Measurements from ENCODE around the gene AWAT1.
"Not testable (repeated sequence)": the region's sequence is repeated elsewhere in the genome, so short reads cannot be mapped to it uniquely, and the experiment has no call there.

Gene AWAT1

GRCh38 chrX:70260104-70260503, 25.6 kb downstream of the AWAT1 start, which contains the start of gene P2RY4:
TSS of gene P2RY4 (minus strand) at chrX:70260204. CDS start at chrX:70259624, 580 bp downstream.
- DNase-seq (ENCODE audit: low read depth) = no peak
- TF ChIP-seq CTCF (IDR thresholded peaks at IDR 0.05; ENCODE audit: control insufficient read depth, extremely low read depth, insufficient read depth) = no peak
- no peak within 1 kb of the TSS for H3K4me3 ChIP-seq (ENCODE audit: low read depth, low read length)

GRCh38 chrX:70262952-70263567, 28.6 kb downstream of the AWAT1 start:
- H3K4me3 ChIP-seq (ENCODE audit: low read depth, low read length) = no peak overlapping the region
- DNase-seq (ENCODE audit: low read depth) = peak; percentile 40
- TF ChIP-seq CTCF (IDR thresholded peaks at IDR 0.05; ENCODE audit: control insufficient read depth, extremely low read depth, insufficient read depth) = peak; percentile 74

GRCh38 chrX:70264784-70265183, 30.3 kb downstream of the AWAT1 start:
- no peak for DNase-seq (ENCODE audit: low read depth)

GRCh38 chrX:70268034-70268433, 33.6 kb downstream of the AWAT1 start, which contains the start of gene ARR3:
TSS of gene ARR3 (plus strand) at chrX:70268334. CDS start at chrX:70269386, 1,052 bp downstream.
- DNase-seq (ENCODE audit: low read depth) = no peak
- no peak for TF ChIP-seq CTCF (IDR thresholded peaks at IDR 0.05; ENCODE audit: control insufficient read depth, extremely low read depth, insufficient read depth)
- no peak within 1 kb of the TSS for H3K4me3 ChIP-seq (ENCODE audit: low read depth, low read length)

More at GRCh38 chrX:70264784-70265183, 30.3 kb downstream of the AWAT1 start:
- no peak overlapping the region for H3K4me3 ChIP-seq (ENCODE audit: low read depth, low read length)
- no peak for TF ChIP-seq CTCF (IDR thresholded peaks at IDR 0.05; ENCODE audit: control insufficient read depth, extremely low read depth, insufficient read depth)

- DNase-seq (ENCODE audit: low read depth); H3K4me3 ChIP-seq (ENCODE audit: low read depth, low read length): not testable (repeated sequence)
These were observed 39.6 kb downstream of the AWAT1 start for GRCh38 chrX:70274029-70274428.

- TF ChIP-seq CTCF (IDR thresholded peaks at IDR 0.05; ENCODE audit: control insufficient read depth, extremely low read depth, insufficient read depth) = no peak
- DNase-seq (ENCODE audit: low read depth) = no peak
- H3K4me3 ChIP-seq (ENCODE audit: low read depth, low read length) = no peak overlapping the region
These were observed 44.6 kb downstream of the AWAT1 start for GRCh38 chrX:70279081-70279480.

- H3K4me3 ChIP-seq (ENCODE audit: low read depth, low read length) = no peak overlapping the region
- no peak for DNase-seq (ENCODE audit: low read depth)
- TF ChIP-seq CTCF (IDR thresholded peaks at IDR 0.05; ENCODE audit: control insufficient read depth, extremely low read depth, insufficient read depth) = no peak
These were observed 46.1 kb downstream of the AWAT1 start for GRCh38 chrX:70280573-70280972.

All from LNCaP clone FGC (cell line).